Stimulated activated CD8-positive, alpha-beta memory T cell treated with anti-CD3 and anti-CD28 coated beads, Interleukin-4, amount 100 ng/mL, for 24 hours (primary cell): ENCODE results near the gene PDZRN4.
"Not testable (repeated sequence)": the region's sequence is repeated elsewhere in the genome, so short reads cannot be mapped to it uniquely, and the experiment has no call there.

Experiments used
- DNase-seq: peaks from one replicate; pipeline ENCODE4 v3.0.0-alpha.2; 2020; ENCODE audit warnings: low read depth

Gene PDZRN4

GRCh38 chr12:41564816-41565215 is 376.7 kb downstream of the PDZRN4 start:
- no peak for DNase-seq

GRCh38 chr12:41566703-41567102 is 378.6 kb downstream of the PDZRN4 start:
- no peak for DNase-seq

- no peak for DNase-seq
These were observed 385.3 kb downstream of the PDZRN4 start for GRCh38 chr12:41573445-41573844.

- DNase-seq: no peak
These were observed 388.8 kb downstream of the PDZRN4 start for GRCh38 chr12:41576925-41577324.

GRCh38 chr12:41577995-41578394 is 389.9 kb downstream of the PDZRN4 start:
- DNase-seq: no peak

GRCh38 chr12:41585784-41586183 is 397.7 kb downstream of the PDZRN4 start:
- no peak for DNase-seq

- DNase-seq: no peak
These were observed 399.5 kb downstream of the PDZRN4 start for GRCh38 chr12:41587574-41587973.

GRCh38 chr12:41589878-41590277 is 401.8 kb downstream of the PDZRN4 start:
- DNase-seq: no peak

- DNase-seq: no peak
These were observed 408.1 kb downstream of the PDZRN4 start for GRCh38 chr12:41596190-41596589.

GRCh38 chr12:41604830-41605229 is 416.7 kb downstream of the PDZRN4 start:
- DNase-seq: no peak

- DNase-seq: no peak
These were observed 417.6 kb downstream of the PDZRN4 start for GRCh38 chr12:41605545-41606305.

GRCh38 chr12:41606468-41607445 is 418.6 kb downstream of the PDZRN4 start:
- no peak for DNase-seq

- no peak for DNase-seq
These were observed 424.9 kb downstream of the PDZRN4 start for GRCh38 chr12:41612892-41613557.

- not testable (repeated sequence) for DNase-seq
These were observed 427.1 kb downstream of the PDZRN4 start for GRCh38 chr12:41615174-41615573.

GRCh38 chr12:41619705-41620104 is 431.6 kb downstream of the PDZRN4 start:
- no peak for DNase-seq

- DNase-seq: no peak
These were observed 433.2 kb downstream of the PDZRN4 start for GRCh38 chr12:41621291-41621690.
